Daoy (cell line): ENCODE data around the gene SPATA24. TPM values are rescaled to one million over a fixed set of nuclear protein-coding genes. Genes with fewer than 3 reads are reported as not detected.
"Not testable (repeated sequence)": the region's sequence is repeated elsewhere in the genome, so short reads cannot be mapped to it uniquely, and the experiment has no call there.

Experiments used
- DNase-seq: peaks from one replicate; pipeline ENCODE4 v3.0.0-alpha.2; 2015; ENCODE audit warnings: low read depth
- total RNA-seq: library from RNA; depleted of rRNA; stranded (reverse); fragments of >200 nt; shearing (Covaris generic); gene quantifications from 2 replicates; pipeline ENCODE4 v1.2.3, GENCODE V29; 2014

The SPATA24 gene
- total RNA-seq, 1 experiment from 2014 or later = 4.9 TPM

DNA sequence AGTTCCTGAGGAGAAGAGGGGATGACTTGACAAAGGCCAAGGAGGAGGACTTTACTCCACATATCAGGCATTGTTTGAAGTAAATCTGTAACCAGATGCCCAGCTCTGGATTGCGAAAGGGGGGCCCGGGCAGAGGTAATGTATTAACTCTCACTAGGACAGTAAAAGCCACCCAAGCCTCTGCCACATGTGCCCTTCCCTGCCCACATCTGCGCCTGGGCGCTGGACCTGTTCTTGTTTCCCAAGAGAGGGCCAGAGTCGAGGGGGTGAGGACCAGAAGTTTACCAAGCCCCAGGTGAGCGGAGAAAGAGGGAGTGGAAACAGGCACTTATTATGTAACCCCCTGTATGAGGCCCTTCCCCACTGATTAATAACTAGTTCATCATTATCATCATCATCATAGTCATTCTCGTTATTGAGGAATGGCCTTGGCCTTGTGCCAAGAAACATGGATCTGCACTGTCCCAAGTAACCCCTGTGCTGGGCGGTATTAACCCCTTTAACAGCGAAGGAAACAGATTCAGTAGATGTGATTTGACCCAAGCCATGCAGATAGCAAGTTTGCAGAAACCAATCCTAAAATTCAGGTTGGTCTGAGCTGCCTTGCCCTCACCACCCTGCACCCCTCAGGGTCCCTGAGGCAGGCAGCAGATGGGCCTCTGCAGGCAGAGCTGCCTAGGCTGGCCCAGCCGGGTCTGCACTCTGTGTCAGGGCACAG is 20.5 kb downstream of the SPATA24 start, which contains the start of gene SLC23A1:
TSS of gene SLC23A1 (minus strand) at position 23 of the 718 bp plus-strand sequence. CDS start 44 bp downstream, outside the sequence.
- DNase-seq = no peak

DNA sequence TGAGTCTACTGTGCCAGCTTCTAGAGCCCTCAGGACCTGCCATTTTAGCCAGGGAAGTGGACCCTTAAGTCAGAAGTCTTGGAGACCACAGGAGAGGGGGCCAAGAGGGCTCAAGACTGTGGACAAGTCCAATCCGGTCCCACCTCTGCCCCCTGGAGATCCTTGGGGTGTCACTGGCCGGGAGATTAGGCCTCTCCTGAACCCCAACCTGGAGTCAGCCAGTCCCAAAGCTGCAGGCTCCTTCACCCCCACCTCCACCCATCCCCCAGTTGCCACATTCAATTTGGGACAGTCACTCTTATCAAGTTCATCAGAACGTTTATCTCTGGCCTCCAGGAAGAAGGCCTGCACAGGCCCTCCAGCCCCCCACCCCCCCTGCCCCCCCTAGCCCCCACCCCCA is 21.1 kb downstream of the SPATA24 start:
- DNase-seq = no peak

GRCh38 chr5:139381837-139382761 is 21.8 kb downstream of the SPATA24 start:
- DNase-seq = no peak

GRCh38 chr5:139379626-139380449 is 24.1 kb downstream of the SPATA24 start:
- no peak for DNase-seq

GRCh38 chr5:139378941-139379361 is 24.9 kb downstream of the SPATA24 start:
- DNase-seq = no peak

DNA sequence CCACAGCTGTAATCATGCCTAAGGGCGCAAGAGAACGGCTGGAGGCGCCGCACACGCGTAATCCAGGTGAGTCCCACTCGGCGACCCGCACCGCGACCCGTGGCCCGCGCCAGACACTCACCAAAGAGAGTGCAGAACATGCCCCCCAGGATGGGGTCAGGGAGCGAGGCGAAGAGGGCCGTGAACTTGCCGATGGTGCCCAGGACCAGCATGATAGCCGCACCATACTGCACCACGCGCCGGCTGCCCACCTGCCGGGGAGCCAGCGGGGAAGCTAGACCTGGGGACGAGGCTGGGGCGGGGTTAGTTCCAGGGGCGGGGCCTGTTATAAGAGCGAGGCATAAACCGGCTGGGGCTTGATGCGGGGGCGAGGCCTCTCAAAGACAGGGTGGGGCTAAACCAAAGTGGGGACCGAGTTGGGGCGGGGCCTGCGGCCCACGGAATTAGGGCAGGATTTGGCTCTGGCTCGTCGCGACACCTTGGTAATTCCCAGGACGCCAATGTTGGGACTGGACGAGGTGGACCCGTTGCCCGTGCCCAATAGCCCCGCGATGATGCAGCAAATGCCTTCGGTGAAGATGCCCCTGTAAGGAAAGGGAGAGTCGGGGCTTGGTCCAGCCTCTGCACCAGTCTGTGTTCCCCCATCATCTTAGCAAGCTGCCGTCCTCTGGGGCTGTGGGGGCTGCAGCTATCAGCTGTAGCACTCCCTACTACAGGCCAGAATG is 25.6 kb downstream of the SPATA24 start:
- no peak for DNase-seq

DNA sequence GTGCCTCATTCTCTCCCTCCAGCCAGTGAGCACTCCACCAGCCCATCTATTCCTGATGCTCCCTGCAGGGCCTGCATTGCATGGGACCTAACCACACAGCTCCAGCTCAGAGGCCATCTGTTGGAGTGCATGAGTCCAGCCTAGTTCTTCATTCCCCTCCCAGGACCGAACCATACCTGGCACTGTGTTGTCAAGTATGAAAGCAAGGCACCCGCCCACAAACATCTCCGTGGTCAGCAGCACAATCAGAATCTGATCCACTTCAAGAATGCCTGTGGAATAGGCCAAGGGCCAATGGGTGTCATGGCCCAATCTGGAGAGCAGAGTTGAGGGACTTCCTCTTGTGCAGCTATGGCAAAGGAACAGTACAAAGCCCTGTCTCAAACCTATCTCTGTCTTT is 26.7 kb downstream of the SPATA24 start:
- no peak for DNase-seq

DNA sequence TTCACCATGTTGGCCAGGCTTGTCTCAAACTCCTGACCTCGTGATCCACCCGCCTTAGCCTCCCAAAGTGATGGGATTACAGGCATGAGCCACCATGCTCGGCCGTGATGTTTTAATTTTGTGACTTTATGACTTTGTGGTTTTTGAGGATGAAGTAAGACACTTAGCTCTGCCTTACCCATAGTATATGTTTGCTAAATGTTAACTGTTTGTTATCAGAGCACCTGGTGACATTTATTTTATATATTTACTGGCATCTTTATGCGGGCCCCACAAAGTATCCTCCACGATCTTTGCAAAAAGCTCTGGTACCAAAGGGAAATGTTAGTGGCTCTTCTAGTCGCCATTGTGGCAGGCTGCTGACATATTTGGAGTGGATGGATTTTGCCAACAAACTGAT is 27.5 kb downstream of the SPATA24 start:
- DNase-seq = no peak

- no peak for DNase-seq
These were observed 29.0 kb downstream of the SPATA24 start for GRCh38 chr5:139374909-139375308.

DNA sequence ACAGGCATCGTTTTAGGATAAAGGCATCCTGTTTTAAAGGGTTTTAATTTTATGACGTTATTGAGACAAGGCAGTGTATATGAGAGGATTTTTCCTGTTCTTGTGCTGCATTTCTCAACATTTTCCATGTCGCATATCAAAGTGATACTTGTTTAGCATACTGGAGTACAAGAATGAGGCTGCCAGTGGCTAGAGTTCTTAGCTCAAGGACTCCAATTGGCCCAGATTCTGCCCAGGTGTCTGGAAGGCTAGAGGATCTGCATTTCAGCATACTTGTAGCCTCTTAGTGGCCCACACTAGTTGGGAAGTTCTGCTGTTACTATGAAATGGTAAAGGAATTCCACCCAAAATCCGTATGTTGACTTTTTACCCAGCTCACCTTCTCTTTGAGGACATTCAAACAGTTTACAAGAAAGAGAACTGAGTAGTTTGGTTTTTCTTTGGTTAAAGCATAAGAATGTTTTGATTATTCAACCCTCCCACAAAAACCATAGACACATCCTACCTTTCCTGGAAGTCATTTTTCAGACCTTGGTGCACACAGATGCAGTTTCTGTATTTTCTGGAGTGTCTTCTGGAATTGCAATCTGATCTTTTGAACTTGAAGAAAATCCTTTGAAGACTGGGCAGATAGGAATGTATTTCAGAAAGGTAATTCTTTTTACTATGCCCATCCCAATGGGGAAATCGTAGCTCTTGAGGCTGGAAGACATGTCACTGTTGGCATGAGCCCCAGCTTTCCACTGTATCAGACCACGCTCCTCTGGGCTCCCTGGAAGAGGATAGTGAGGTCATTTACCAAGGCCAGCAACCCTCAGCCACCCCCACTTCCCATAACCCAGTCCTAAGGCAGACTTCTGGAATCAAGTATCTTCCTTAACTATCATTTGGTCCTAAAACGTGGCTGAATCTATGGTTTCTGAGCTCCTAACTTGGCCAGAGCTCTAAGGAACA is 32.1 kb downstream of the SPATA24 start:
- no peak for DNase-seq

GRCh38 chr5:139369181-139369580 is 34.7 kb downstream of the SPATA24 start:
- DNase-seq = no peak

GRCh38 chr5:139368613-139369012 is 35.3 kb downstream of the SPATA24 start:
- DNase-seq = no peak

GRCh38 chr5:139364466-139364865 is 39.4 kb downstream of the SPATA24 start:
- no peak for DNase-seq

DNA sequence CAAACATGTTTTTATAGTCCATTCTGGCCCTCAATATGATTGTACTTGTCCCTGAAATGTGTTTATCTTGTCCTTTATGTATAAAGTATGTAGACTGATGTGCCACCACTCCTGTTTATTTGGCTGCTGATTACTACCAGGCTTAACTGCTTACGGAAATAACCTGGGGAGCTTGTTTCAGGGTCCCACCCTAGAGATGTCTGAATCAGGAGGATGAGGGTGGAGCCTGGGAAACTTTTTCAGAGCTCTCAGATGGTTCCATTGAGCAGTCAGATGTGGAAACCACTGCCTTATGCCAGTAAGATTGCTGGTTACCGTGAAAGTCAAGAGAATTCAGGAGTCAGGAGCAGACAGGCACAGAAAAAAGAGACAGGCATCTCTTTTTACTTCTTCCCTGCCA is 40.0 kb downstream of the SPATA24 start:
- DNase-seq = no peak

GRCh38 chr5:139361835-139362429 is 42.0 kb downstream of the SPATA24 start:
- DNase-seq = no peak

DNA sequence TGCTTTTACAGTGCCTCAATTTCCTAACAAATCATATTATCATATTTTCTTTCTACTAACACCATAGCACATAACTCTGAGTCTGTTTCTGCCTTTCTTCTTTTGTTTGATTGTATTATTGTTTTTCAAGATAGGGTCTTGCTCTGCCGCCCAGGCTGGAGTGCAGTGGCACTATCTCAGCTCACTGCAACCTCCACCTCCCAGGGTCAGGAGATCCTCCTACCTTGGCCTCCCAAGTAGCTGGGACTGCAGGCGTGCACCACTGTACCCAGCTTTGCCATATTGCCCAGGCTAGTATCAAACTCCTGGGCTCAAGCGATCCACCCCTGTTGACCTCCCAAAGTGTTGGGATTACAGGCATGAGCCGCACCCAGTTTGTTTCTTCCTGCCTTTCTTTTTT is 43.5 kb downstream of the SPATA24 start:
- no peak for DNase-seq

- no peak for DNase-seq
These were observed 45.8 kb downstream of the SPATA24 start for GRCh38 chr5:139358064-139358463.

DNA sequence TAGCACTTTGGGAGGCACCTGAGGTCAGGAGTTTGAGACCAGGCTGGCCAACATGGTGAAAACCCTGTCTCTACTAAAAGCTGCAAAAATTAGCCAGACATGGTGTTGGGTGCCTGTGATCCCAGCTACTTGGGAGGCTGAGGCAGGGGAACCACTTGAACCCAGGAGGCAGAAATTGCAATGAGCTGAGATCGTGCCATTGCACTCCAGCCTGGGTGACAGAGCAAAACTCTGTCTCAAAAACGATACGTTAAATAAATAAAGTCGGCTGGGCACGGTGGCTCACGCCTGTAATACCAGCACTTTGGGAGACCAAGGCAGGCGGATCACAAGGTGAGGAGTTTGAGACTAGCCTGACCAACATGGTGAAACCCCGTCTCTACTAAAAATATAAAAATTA is 48.0 kb downstream of the SPATA24 start:
- DNase-seq = not testable (repeated sequence)

DNA sequence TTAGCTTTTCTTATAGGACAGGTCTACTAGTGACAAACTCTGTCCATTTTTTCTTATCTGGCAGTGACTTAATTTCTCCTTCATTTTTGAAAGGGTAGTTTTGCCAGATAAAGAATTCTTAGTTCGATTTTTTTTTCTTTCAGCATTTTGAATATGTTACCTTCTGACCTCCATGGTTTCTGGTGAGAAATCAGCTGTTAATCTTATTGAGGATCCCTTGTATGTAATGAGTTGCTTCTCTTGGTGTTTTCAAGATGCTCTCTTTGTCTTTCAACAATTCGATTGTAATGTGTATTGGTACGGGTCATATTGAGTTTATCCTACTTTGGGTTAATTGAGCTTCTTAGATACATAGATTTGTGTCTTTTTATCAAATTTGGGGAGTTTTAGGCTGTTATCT is 49.7 kb downstream of the SPATA24 start:
- DNase-seq = no peak

DNA sequence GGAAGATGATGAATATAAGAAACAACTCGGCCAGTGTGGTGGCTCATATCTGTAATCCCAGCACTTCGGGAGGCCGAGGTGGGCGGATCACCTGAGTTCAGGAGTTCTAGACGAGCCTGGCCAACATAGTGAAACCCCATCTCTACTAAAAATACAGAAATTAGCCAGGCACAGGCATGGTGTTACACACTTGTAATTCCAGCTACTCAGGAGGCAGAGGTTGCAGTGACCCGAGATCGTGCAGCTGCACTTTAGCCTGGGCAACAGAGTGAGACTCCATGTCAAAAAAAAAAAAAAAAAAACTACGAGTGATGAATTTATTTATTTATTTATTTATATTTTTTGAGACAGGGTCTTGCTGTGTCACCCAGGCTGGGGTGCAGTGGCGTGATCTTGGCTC is 56.0 kb downstream of the SPATA24 start:
- not testable (repeated sequence) for DNase-seq
